ENCODE measurements around the gene SENP8. TPM values are rescaled to one million over a fixed set of nuclear protein-coding genes. Genes with fewer than 3 reads are reported as not detected.

Gene SENP8
- total and polyA plus RNA-seq, 2 experiments from 2014 or later, result 1.5 to 2.0 TPM

DNA sequence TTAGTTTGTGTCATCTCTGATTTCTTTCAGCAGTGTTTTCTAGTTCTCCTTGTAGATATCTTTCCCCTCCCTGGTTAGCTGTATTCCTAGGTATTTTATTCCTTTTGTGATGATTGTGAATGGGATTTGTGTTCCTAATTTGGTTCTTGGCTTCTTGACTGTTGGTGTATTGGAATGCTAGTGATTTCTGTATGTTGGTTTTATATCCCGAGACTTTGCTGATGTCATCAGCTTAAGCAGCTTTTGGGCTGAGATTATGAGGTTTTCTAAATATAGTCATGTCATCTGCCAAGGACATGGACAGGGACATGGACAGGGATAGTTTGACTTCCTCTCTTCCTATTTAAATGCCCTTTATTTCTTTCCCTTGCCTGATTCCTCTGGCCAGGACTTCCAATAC, 36.0 kb upstream of the SENP8 start:
- WGBS (ENCODE audit: low lambda C conversion rate, missing lambda C conversion rate), result 100% methylated on average over 1 of the region's 1 CpG
- H3K27ac ChIP-seq, result no peak overlapping the region
- H3K79me2 ChIP-seq, result peaks cover 36% of the 10 kb centered on the region
- TF ChIP-seq CTCF (IDR thresholded peaks at IDR 0.05; ENCODE audit: poor library complexity), result no peak
- no peak for TF ChIP-seq EZH2 (IDR thresholded peaks at IDR 0.05; ENCODE audit: borderline replicate concordance)
- TF ChIP-seq EZH2phosphoT487 (IDR thresholded peaks at IDR 0.05; ENCODE audit: low read depth, severe bottlenecking, unreplicated experiment), result no peak
- H3K4me3 ChIP-seq, result no peak overlapping the region
- peaks cover 7% of the 10 kb centered on the region for H3K9me3 ChIP-seq (ENCODE audit: low read depth)
- no peak overlapping the region for H2AFZ ChIP-seq
- no peak overlapping the region for H3K4me2 ChIP-seq
- H3K27me3 ChIP-seq, result no peaks in the 10 kb centered on the region
- H3K4me1 ChIP-seq (ENCODE audit: insufficient read depth), result no peaks in the 10 kb centered on the region
- H4K20me1 ChIP-seq (ENCODE audit: insufficient read depth, poor library complexity, severe bottlenecking), result no peaks in the 10 kb centered on the region
- H3K9me2 ChIP-seq (replicated peaks; ENCODE audit: insufficient read depth), result no peaks in the 10 kb centered on the region
- DNase-seq (ENCODE audit: low spot score), result no peak
- H3K36me3 ChIP-seq (replicated peaks; ENCODE audit: insufficient read depth, low read depth), result no peaks in the 10 kb centered on the region

GRCh38 chr15:72086010-72086697, 32.0 kb upstream of the SENP8 start:
- no peak overlapping the region for H3K4me3 ChIP-seq
- H3K9me2 ChIP-seq (replicated peaks; ENCODE audit: insufficient read depth), result no peaks in the 10 kb centered on the region
- peaks cover 37% of the 10 kb centered on the region for H3K79me2 ChIP-seq
- H3K4me2 ChIP-seq, result no peak overlapping the region
- no peaks in the 10 kb centered on the region for H3K4me1 ChIP-seq (ENCODE audit: insufficient read depth)
- H2AFZ ChIP-seq, result no peak overlapping the region
- 97% methylated on average over 10 of the region's 11 CpGs for WGBS (ENCODE audit: low lambda C conversion rate, missing lambda C conversion rate)
- no peak overlapping the region for H3K27ac ChIP-seq
- TF ChIP-seq CTCF (IDR thresholded peaks at IDR 0.05; ENCODE audit: poor library complexity) (no peak), EZH2phosphoT487 (IDR thresholded peaks at IDR 0.05; ENCODE audit: low read depth, severe bottlenecking, unreplicated experiment) (no peak), EZH2 (IDR thresholded peaks at IDR 0.05; ENCODE audit: borderline replicate concordance) (no peak)
- no peaks in the 10 kb centered on the region for H3K36me3 ChIP-seq (replicated peaks; ENCODE audit: insufficient read depth, low read depth)
- no peak for DNase-seq (ENCODE audit: low spot score)
- no peaks in the 10 kb centered on the region for H4K20me1 ChIP-seq (ENCODE audit: insufficient read depth, poor library complexity, severe bottlenecking)
- peaks cover 7% of the 10 kb centered on the region for H3K9me3 ChIP-seq (ENCODE audit: low read depth)
- H3K27me3 ChIP-seq, result no peaks in the 10 kb centered on the region

- H3K36me3 ChIP-seq (replicated peaks; ENCODE audit: insufficient read depth, low read depth), result no peaks in the 10 kb centered on the region
- H3K27me3 ChIP-seq, result no peaks in the 10 kb centered on the region
- H2AFZ ChIP-seq, result no peak overlapping the region
- H3K79me2 ChIP-seq, result peaks cover 43% of the 10 kb centered on the region
- H3K9me2 ChIP-seq (replicated peaks; ENCODE audit: insufficient read depth), result no peaks in the 10 kb centered on the region
- H3K9me3 ChIP-seq (ENCODE audit: low read depth), result peaks cover 7% of the 10 kb centered on the region
- no peaks in the 10 kb centered on the region for H3K4me1 ChIP-seq (ENCODE audit: insufficient read depth)
- no peak overlapping the region for H3K4me3 ChIP-seq
- no peak overlapping the region for H3K4me2 ChIP-seq
- 95% methylated on average over 9 of the region's 9 CpGs for WGBS (ENCODE audit: low lambda C conversion rate, missing lambda C conversion rate)
- no peak for DNase-seq (ENCODE audit: low spot score)
- H4K20me1 ChIP-seq (ENCODE audit: insufficient read depth, poor library complexity, severe bottlenecking), result no peaks in the 10 kb centered on the region
- no peak overlapping the region for H3K27ac ChIP-seq
- TF ChIP-seq EZH2phosphoT487 (IDR thresholded peaks at IDR 0.05; ENCODE audit: low read depth, severe bottlenecking, unreplicated experiment), result no peak
Observed at GRCh38 chr15:72086920-72087648, 31.1 kb upstream of the SENP8 start.

DNA sequence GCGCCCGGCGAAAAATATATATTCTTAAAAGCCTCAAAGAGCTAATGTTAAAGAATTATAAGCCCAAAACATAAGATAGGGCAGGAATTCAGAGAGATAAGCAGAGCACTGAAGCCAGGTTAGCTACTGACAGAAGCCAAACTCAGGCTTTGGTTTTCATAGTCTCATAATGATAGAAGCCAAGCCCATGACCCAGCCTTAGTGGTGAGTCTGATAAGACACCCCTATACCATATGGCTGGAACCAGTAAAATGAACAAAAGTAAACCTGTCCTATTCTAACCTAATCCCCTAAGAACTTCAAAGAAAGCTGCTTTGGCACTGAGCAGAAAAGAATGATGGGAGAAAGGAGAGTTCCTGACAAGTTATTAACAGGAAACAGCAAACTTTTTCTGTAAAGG, 26.2 kb upstream of the SENP8 start:
- no peak overlapping the region for H3K4me2 ChIP-seq
- H3K4me1 ChIP-seq (ENCODE audit: insufficient read depth), result peaks cover 7% of the 10 kb centered on the region
- TF ChIP-seq EZH2 (IDR thresholded peaks at IDR 0.05; ENCODE audit: borderline replicate concordance), result no peak
- TF ChIP-seq CTCF (IDR thresholded peaks at IDR 0.05; ENCODE audit: poor library complexity), result no peak
- no peak for TF ChIP-seq EZH2phosphoT487 (IDR thresholded peaks at IDR 0.05; ENCODE audit: low read depth, severe bottlenecking, unreplicated experiment)
- peaks cover 58% of the 10 kb centered on the region for H3K79me2 ChIP-seq
- no peak overlapping the region for H3K4me3 ChIP-seq
- no peak for DNase-seq (ENCODE audit: low spot score)
- no peak overlapping the region for H3K27ac ChIP-seq
- no peaks in the 10 kb centered on the region for H3K9me3 ChIP-seq (ENCODE audit: low read depth)
- H4K20me1 ChIP-seq (ENCODE audit: insufficient read depth, poor library complexity, severe bottlenecking), result no peaks in the 10 kb centered on the region
- no peaks in the 10 kb centered on the region for H3K9me2 ChIP-seq (replicated peaks; ENCODE audit: insufficient read depth)
- H3K27me3 ChIP-seq, result no peaks in the 10 kb centered on the region
- H3K36me3 ChIP-seq (replicated peaks; ENCODE audit: insufficient read depth, low read depth), result no peaks in the 10 kb centered on the region
- WGBS (ENCODE audit: low lambda C conversion rate, missing lambda C conversion rate), result 51% methylated on average over 3 of the region's 3 CpGs
- no peak overlapping the region for H2AFZ ChIP-seq

All from hepatocyte (in vitro differentiated cells).